SK-N-SH (cell line): ENCODE data around the gene SLC2A8. TPM values are rescaled to one million over a fixed set of nuclear protein-coding genes. Genes with fewer than 3 reads are reported as not detected.

Experiments used
- CTCF ChIA-PET: fragments of 300-600, 350-600 bp; formaldehyde crosslinking; extraction: SDS; loops from one replicate; lab custom pipeline; 2021; lab: Yijun Ruan, JAX
- POLR2A ChIA-PET: fragments of 350-600 bp; sonication (Branson Sonifier 250); formaldehyde crosslinking; extraction: SDS; loops from one replicate; lab custom pipeline; 2020; ENCODE audit warnings: antibody characterized with exemption, inconsistent platforms; lab: Yijun Ruan, JAX
- DNase-seq: peaks from one replicate; pipeline ENCODE4 v3.0.0; 2012
- H2AFZ ChIP-seq: fragments of 200-600 bp; sonication (generic); 2 replicates; pipeline ENCODE4 v1.8.1; 2016; ENCODE audit warnings: antibody characterized with exemption, mild to moderate bottlenecking, low read depth
- H3F3A ChIP-seq: fragments of 200-600 bp; sonication (generic); replicated peaks from 2 replicates; pipeline ENCODE3; 2016; ENCODE audit warnings: antibody characterized with exemption, mild to moderate bottlenecking; ENCODE audit not compliant: insufficient read depth
- H3K27ac ChIP-seq, 2 experiments: fragments of 200-500 bp in 1 of 2; fragments of 200-600 bp in 1 of 2; sonication (Bioruptor generic) in 1 of 2; sonication (generic), shearing (Covaris generic) in 1 of 2; 2 replicates each; pipeline versions ENCODE4 v1.5.1 to v1.6.1; 2014 to 2016; ENCODE audit warnings: low read depth in 2 of 2, inconsistent platforms in 1 of 2, low read length in 1 of 2, mild to moderate bottlenecking in 1 of 2, mixed read lengths in 1 of 2
- H3K27me3 ChIP-seq: fragments of 200-600 bp; sonication (generic), shearing (Covaris generic); 2 replicates; pipeline ENCODE4 v1.6.1; 2016; ENCODE audit warnings: mixed run types; ENCODE audit not compliant: insufficient read depth
- H3K36me3 ChIP-seq, 2 experiments: fragments of 200-500 bp in 1 of 2; fragments of 200-600 bp in 1 of 2; sonication (Bioruptor generic) in 1 of 2; sonication (generic) in 1 of 2; replicated peaks in 1 of 2; 2 replicates each; pipeline versions ENCODE3 to v1.5.1; 2014 to 2016; ENCODE audit warnings: low read length in 1 of 2, mild to moderate bottlenecking in 1 of 2; ENCODE audit not compliant: insufficient read depth in 2 of 2, control insufficient read depth in 1 of 2
- H3K4me1 ChIP-seq, 2 experiments: fragments of 200-500 bp in 1 of 2; fragments of 200-600 bp in 1 of 2; sonication (Bioruptor generic) in 1 of 2; sonication (generic), shearing (Covaris generic) in 1 of 2; 2 replicates each; pipeline versions ENCODE4 v1.5.1 to v1.6.1; 2014 to 2016; ENCODE audit warnings: low read depth in 1 of 2, low read length in 1 of 2, mixed run types in 1 of 2; ENCODE audit not compliant: insufficient read depth in 2 of 2, control insufficient read depth in 1 of 2
- H3K4me2 ChIP-seq: fragments of 200-600 bp; sonication (generic), shearing (Covaris generic); 2 replicates; pipeline ENCODE4 v1.6.1; 2017; ENCODE audit warnings: mixed run types
- H3K4me3 ChIP-seq, 2 experiments: fragments of 200-500 bp in 1 of 2; fragments of 200-600 bp in 1 of 2; sonication (Bioruptor generic) in 1 of 2; sonication (generic), shearing (Covaris generic) in 1 of 2; 2 replicates each; pipeline versions ENCODE4 v1.5.1 to v1.8.1; 2014 to 2016; ENCODE audit warnings: low read depth in 2 of 2, inconsistent platforms in 1 of 2, low read length in 1 of 2, mild to moderate bottlenecking in 1 of 2, mixed read lengths in 1 of 2, moderate library complexity in 1 of 2
- H3K79me2 ChIP-seq: fragments of 200-600 bp; sonication (generic); 2 replicates; pipeline ENCODE4 v1.8.1; 2017; ENCODE audit warnings: mild to moderate bottlenecking; ENCODE audit not compliant: insufficient read depth
- H3K9ac ChIP-seq: fragments of 200-600 bp; sonication (generic); 2 replicates; pipeline ENCODE4 v1.6.1; 2017; ENCODE audit warnings: mixed run types
- H3K9me2 ChIP-seq: fragments of 200-600 bp; sonication (generic); 2 replicates; pipeline ENCODE4 v1.6.1; 2017; ENCODE audit warnings: mixed run types
- H3K9me3 ChIP-seq: fragments of 200-600 bp; sonication (generic); 2 replicates; pipeline ENCODE4 v1.6.1; 2017; ENCODE audit warnings: mixed run types, mild to moderate bottlenecking, moderate library complexity
- H4K20me1 ChIP-seq: fragments of 200-600 bp; sonication (generic); 2 replicates; pipeline ENCODE4 v1.6.1; 2017; ENCODE audit warnings: mild to moderate bottlenecking, mixed run types; ENCODE audit not compliant: insufficient read depth
- CHD2 ChIP-seq: fragments of 150-350 bp; IDR thresholded peaks from 2 replicates; pipeline ENCODE4 v1.6.1; 2018; ENCODE audit warnings: low read length; ENCODE audit not compliant: partially characterized antibody
- EP300 ChIP-seq, 2 experiments: IDR thresholded peaks; 2 replicates each; pipeline versions ENCODE4 v1.4.0 to v1.6.1; 2012; ENCODE audit warnings: borderline replicate concordance in 1 of 2, low read depth in 1 of 2, low read length in 1 of 2
- GABPA ChIP-seq: IDR thresholded peaks from 2 replicates; pipeline ENCODE4 v1.4.0; 2012; ENCODE audit warnings: low read depth, mild to moderate bottlenecking
- GATA2 ChIP-seq: sonication (generic); formaldehyde crosslinking; IDR thresholded peaks from 2 replicates; pipeline ENCODE4 v1.5.0; 2020; ENCODE audit warnings: mild to moderate bottlenecking, missing genetic modification reagents
- MEF2A ChIP-seq: IDR thresholded peaks from 2 replicates; pipeline ENCODE4 v1.4.0; 2012; ENCODE audit warnings: low read depth, borderline replicate concordance
- NFIC ChIP-seq: IDR thresholded peaks from 2 replicates; pipeline ENCODE4 v1.4.0; 2012; ENCODE audit warnings: borderline replicate concordance
- NRF1 ChIP-seq: IDR thresholded peaks from 2 replicates; pipeline ENCODE4 v1.6.1; 2012; ENCODE audit warnings: low read depth, mild to moderate bottlenecking, low read length
- POLR2AphosphoS5 ChIP-seq: IDR thresholded peaks from 2 replicates; pipeline ENCODE4 v1.6.1; 2012; ENCODE audit warnings: low read depth, low read length
- RFX5 ChIP-seq: IDR thresholded peaks from 2 replicates; pipeline ENCODE4 v1.6.1; 2012; ENCODE audit warnings: mild to moderate bottlenecking, improper control_type of control experiment, low read length
- SIN3A ChIP-seq: IDR thresholded peaks from 2 replicates; pipeline ENCODE4 v1.6.1; 2012; ENCODE audit warnings: low read depth, mild to moderate bottlenecking, low read length, moderate library complexity, borderline replicate concordance
- SMC3 ChIP-seq: IDR thresholded peaks from 2 replicates; pipeline ENCODE4 v1.6.1; 2012; ENCODE audit warnings: low read depth, low read length, improper control_type of control experiment
- TEAD4 ChIP-seq: IDR thresholded peaks from 2 replicates; pipeline ENCODE4 v1.4.0; 2012; ENCODE audit warnings: mild to moderate bottlenecking, borderline replicate concordance; ENCODE audit not compliant: insufficient read depth
- WGBS: methylation state at CpG from one replicate; pipeline ENCODE4 v1.1.6; 2017; ENCODE audit warnings: low lambda C conversion rate; 5-methylcytosine and 5-hydroxymethylcytosine counted together
- polyA plus RNA-seq, 3 experiments: library from polyadenylated mRNA; depleted of rRNA; stranded (reverse); fragments of >200 nt; gene quantifications; 2 replicates each; pipeline ENCODE4 v1.2.3, GENCODE V29; 2012
- TF ChIP-seq, protein P1 (sequence below): IDR thresholded peaks from 2 replicates; pipeline ENCODE4 v1.4.0; 2012; ENCODE audit warnings: low read depth
- TF ChIP-seq, protein P2 (sequence below): IDR thresholded peaks from 2 replicates; pipeline ENCODE4 v1.4.0; 2012; ENCODE audit warnings: low read depth, borderline replicate concordance
- TF ChIP-seq, protein P3 (sequence below): fragments of 200-600 bp; sonication (generic); IDR thresholded peaks from 2 replicates; pipeline ENCODE4 v1.6.1; 2017; ENCODE audit warnings: antibody characterized with exemption, mild to moderate bottlenecking, moderate library complexity
- TF ChIP-seq, protein P4 (sequence below): IDR thresholded peaks from 2 replicates; pipeline ENCODE4; 2012
- TF ChIP-seq, protein P5 (sequence below): IDR thresholded peaks from 2 replicates; pipeline ENCODE4 v1.4.0; 2012; ENCODE audit warnings: low read depth, borderline replicate concordance

SLC2A8 gene
- polyA plus RNA-seq, 1 of the 3 experiments (the other 2 are of a cell fraction), result 15.1 TPM

DNA sequence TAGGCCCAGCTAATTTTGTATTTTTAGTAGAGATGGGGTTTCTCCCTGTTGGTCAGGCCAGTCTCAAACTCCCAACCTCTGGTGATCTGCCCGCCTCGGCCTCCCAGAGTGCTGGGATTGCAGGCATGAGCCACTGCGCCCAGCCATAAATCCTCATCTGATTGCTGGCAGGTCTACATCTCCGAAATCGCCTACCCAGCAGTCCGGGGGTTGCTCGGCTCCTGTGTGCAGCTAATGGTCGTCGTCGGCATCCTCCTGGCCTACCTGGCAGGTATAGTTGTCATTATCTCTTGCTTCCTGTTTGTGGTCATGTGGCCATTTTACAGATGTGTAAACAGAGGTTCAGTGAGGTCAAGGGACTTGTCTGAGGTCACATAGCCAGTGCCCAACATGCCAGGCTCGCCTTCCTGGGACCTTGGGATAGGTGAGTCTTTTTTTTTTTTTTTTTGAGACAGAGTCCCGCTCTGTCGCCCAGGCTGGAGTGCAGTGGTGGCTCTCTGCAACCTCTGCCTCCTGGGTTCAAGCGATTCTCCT lies 2.8 kb downstream of the SLC2A8 start:
- Histone ChIP-seq H3K4me3 (no peak overlapping the region), H3F3A (peaks cover 4% of the 10 kb centered on the region), H3K4me1 (peaks cover 7 to 18% of the 10 kb centered on the region in 2 experiments; a peak in 1 of 4 replicates), H3K79me2 (peaks cover 17% of the 10 kb centered on the region), H3K4me2 (no peak overlapping the region), H4K20me1 (peaks cover 6% of the 10 kb centered on the region; the same call in 1 of the 2 replicates), H2AFZ (no peak overlapping the region), H3K9ac (no peak overlapping the region), H3K27ac (no peak overlapping the region), H3K36me3 (peaks cover 0 to 10% of the 10 kb centered on the region in 2 experiments), H3K27me3 (no peaks in the 10 kb centered on the region)
- POLR2A ChIA-PET, result no interaction called here
- TF ChIP-seq GATA2, result no peak
- TF ChIP-seq, protein P1, sequence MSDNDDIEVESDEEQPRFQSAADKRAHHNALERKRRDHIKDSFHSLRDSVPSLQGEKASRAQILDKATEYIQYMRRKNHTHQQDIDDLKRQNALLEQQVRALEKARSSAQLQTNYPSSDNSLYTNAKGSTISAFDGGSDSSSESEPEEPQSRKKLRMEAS, result no peak
- TF ChIP-seq, all 33 proteins: peak for 0
- Histone ChIP-seq H3K9me3 (no peaks in the 10 kb centered on the region), H3K9me2 (no peaks in the 10 kb centered on the region)
- CTCF ChIA-PET, result no interaction called here
- 95% methylated on average over 12 of the region's 14 CpGs for WGBS
- no peak for DNase-seq

DNA sequence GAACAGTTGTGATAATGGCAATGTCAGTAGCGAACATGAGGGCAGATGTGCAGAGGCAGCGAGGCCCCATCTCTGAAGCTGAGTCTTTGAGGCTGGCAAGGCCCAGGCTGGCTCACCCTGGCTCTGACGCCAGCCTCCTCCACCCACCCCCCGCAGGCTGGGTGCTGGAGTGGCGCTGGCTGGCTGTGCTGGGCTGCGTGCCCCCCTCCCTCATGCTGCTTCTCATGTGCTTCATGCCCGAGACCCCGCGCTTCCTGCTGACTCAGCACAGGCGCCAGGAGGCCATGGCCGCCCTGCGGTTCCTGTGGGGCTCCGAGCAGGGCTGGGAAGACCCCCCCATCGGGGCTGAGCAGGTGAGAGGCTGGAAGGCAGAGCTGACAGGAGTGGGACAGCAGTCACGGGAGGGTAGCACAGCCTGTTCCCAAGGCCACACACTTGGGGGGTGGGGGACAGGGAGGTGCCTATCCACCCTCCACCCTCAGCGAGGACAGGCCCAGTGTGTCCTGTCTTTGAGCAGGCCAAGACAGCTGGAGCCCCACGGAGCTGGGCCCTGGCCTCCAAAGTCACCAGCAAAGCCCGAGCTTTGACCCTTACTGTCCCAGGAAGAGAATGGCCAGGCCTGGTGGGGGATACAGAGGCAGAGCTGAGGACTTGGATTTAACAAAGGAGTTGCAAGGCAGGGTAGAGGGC lies 5.6 kb downstream of the SLC2A8 start:
- Histone ChIP-seq H3K27me3 (no peaks in the 10 kb centered on the region), H3K9me2 (no peaks in the 10 kb centered on the region), H3K4me1 (peaks cover 7 to 20% of the 10 kb centered on the region in 2 experiments; a peak in 1 of 4 replicates), H3K9ac (no peak overlapping the region), H3K4me2 (no peak overlapping the region), H3K79me2 (peaks cover 17% of the 10 kb centered on the region), H3K27ac (no peak overlapping the region), H3K9me3 (no peaks in the 10 kb centered on the region), H3F3A (no peaks in the 10 kb centered on the region), H3K4me3 (no peak overlapping the region), H3K36me3 (peaks cover 0 to 20% of the 10 kb centered on the region in 2 experiments), H4K20me1 (peaks cover 6% of the 10 kb centered on the region; the same call in 1 of the 2 replicates), H2AFZ (no peak overlapping the region)
- TF ChIP-seq NFIC (no peak), RFX5 (no peak), SIN3A (no peak), CHD2 (no peak), GATA2 (no peak), MEF2A (no peak), SMC3 (no peak), GABPA (no peak), POLR2AphosphoS5 (no peak), NRF1 (no peak), EP300 (IDR thresholded peaks at IDR 0.05; ENCODE audit: borderline replicate concordance in 1 of 2, low read depth in 1 of 2, low read length in 1 of 2) (no peak), TEAD4 (no peak)
- TF ChIP-seq, protein P2, sequence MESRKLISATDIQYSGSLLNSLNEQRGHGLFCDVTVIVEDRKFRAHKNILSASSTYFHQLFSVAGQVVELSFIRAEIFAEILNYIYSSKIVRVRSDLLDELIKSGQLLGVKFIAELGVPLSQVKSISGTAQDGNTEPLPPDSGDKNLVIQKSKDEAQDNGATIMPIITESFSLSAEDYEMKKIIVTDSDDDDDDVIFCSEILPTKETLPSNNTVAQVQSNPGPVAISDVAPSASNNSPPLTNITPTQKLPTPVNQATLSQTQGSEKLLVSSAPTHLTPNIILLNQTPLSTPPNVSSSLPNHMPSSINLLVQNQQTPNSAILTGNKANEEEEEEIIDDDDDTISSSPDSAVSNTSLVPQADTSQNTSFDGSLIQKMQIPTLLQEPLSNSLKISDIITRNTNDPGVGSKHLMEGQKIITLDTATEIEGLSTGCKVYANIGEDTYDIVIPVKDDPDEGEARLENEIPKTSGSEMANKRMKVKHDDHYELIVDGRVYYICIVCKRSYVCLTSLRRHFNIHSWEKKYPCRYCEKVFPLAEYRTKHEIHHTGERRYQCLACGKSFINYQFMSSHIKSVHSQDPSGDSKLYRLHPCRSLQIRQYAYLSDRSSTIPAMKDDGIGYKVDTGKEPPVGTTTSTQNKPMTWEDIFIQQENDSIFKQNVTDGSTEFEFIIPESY, result no peak
- TF ChIP-seq, protein P3, sequence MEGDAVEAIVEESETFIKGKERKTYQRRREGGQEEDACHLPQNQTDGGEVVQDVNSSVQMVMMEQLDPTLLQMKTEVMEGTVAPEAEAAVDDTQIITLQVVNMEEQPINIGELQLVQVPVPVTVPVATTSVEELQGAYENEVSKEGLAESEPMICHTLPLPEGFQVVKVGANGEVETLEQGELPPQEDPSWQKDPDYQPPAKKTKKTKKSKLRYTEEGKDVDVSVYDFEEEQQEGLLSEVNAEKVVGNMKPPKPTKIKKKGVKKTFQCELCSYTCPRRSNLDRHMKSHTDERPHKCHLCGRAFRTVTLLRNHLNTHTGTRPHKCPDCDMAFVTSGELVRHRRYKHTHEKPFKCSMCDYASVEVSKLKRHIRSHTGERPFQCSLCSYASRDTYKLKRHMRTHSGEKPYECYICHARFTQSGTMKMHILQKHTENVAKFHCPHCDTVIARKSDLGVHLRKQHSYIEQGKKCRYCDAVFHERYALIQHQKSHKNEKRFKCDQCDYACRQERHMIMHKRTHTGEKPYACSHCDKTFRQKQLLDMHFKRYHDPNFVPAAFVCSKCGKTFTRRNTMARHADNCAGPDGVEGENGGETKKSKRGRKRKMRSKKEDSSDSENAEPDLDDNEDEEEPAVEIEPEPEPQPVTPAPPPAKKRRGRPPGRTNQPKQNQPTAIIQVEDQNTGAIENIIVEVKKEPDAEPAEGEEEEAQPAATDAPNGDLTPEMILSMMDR, result no peak
- TF ChIP-seq, protein P4, sequence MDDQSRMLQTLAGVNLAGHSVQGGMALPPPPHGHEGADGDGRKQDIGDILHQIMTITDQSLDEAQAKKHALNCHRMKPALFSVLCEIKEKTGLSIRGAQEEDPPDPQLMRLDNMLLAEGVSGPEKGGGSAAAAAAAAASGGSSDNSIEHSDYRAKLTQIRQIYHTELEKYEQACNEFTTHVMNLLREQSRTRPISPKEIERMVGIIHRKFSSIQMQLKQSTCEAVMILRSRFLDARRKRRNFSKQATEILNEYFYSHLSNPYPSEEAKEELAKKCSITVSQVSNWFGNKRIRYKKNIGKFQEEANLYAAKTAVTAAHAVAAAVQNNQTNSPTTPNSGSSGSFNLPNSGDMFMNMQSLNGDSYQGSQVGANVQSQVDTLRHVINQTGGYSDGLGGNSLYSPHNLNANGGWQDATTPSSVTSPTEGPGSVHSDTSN, result no peak
- TF ChIP-seq, protein P5, sequence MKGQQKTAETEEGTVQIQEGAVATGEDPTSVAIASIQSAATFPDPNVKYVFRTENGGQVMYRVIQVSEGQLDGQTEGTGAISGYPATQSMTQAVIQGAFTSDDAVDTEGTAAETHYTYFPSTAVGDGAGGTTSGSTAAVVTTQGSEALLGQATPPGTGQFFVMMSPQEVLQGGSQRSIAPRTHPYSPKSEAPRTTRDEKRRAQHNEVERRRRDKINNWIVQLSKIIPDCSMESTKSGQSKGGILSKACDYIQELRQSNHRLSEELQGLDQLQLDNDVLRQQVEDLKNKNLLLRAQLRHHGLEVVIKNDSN, result no peak
- POLR2A ChIA-PET, result no interaction called here
- WGBS, result 92% methylated on average over 13 of the region's 18 CpGs
- no peak for DNase-seq
- CTCF ChIA-PET, result interaction anchor here (1.2 to 1.9 kb wide), 2 partner anchors 16 to 188 kb away, joined by 4 read pairs; no protein-coding TSS in a partner anchor
